ENCODE measurements around the gene EEF1G. TPM values are rescaled to one million over a fixed set of nuclear protein-coding genes. Genes with fewer than 3 reads are reported as not detected.

The EEF1G gene
- total RNA-seq, 1 experiment from 2014 or later, result 2,004 TPM

DNA sequence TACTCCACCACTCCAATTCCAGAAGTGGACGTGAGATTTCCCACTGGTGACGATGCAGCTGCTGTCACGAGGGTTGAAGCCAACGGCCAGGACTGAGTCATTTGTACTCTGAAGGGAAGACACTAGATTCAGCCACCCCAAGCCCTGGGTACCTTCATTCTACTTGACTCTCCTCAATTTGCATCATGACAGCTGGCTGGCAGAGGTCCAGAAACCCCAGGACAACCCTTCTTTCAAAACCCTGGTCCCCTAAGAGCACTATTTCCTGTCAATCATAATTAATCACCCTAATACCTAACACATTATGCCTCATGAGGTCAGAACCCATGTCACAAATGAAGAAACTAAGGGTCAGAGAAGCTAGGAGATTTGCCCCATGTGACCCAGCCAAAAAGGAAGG, 34.0 kb upstream of the EEF1G start:
- Mint-ChIP-seq H3K36me3 (ENCODE audit: insufficient read depth, unreplicated experiment) (peaks cover 47% of the 10 kb centered on the region), H3K9me3 (ENCODE audit: unreplicated experiment) (no peaks in the 10 kb centered on the region), H3K27ac (ENCODE audit: unreplicated experiment) (peak overlapping the region; percentile 56), H3K4me1 (ENCODE audit: low read depth, unreplicated experiment) (peaks cover 53% of the 10 kb centered on the region), H3K4me3 (ENCODE audit: unreplicated experiment) (no peak overlapping the region), H3K27me3 (ENCODE audit: insufficient read depth, unreplicated experiment) (no peaks in the 10 kb centered on the region)
- no peaks in the 10 kb centered on the region for H3K9me3 ChIP-seq
- POLR2A ChIA-PET, result interaction anchor here (0.6 kb wide), 1 partner anchor 14 kb away, joined by 3 read pairs; the partner anchor contains the start of gene B3GAT3
- CTCF ChIA-PET, result no interaction called here
- H3K27me3 ChIP-seq (replicated peaks; ENCODE audit: control insufficient read depth, insufficient read depth, low read length), result no peaks in the 10 kb centered on the region
- H3K36me3 ChIP-seq (ENCODE audit: control insufficient read depth, insufficient read depth, low read length), result 0 out of 2 replicates have a peak, but pooled peaks cover 3% of the 10 kb centered on the region
- peaks cover 34% of the 10 kb centered on the region for H3K4me1 ChIP-seq
- intact Hi-C loops (cut with micrococcal nuclease; ENCODE audit: unreplicated experiment), result no loop called here
- no peak overlapping the region for H3K4me3 ChIP-seq (ENCODE audit: low read depth, low read length)
- no TSS peak for BruUV-seq (replicated peaks)
- TF ChIP-seq, protein P1, sequence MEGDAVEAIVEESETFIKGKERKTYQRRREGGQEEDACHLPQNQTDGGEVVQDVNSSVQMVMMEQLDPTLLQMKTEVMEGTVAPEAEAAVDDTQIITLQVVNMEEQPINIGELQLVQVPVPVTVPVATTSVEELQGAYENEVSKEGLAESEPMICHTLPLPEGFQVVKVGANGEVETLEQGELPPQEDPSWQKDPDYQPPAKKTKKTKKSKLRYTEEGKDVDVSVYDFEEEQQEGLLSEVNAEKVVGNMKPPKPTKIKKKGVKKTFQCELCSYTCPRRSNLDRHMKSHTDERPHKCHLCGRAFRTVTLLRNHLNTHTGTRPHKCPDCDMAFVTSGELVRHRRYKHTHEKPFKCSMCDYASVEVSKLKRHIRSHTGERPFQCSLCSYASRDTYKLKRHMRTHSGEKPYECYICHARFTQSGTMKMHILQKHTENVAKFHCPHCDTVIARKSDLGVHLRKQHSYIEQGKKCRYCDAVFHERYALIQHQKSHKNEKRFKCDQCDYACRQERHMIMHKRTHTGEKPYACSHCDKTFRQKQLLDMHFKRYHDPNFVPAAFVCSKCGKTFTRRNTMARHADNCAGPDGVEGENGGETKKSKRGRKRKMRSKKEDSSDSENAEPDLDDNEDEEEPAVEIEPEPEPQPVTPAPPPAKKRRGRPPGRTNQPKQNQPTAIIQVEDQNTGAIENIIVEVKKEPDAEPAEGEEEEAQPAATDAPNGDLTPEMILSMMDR (IDR thresholded peaks at IDR 0.05; ENCODE audit: insufficient read depth in 1 of 2, low read depth in 1 of 2, low read length in 1 of 2, severe bottlenecking in 1 of 2, unreplicated experiment in 1 of 2), result no peak
- DNase-seq, result no peak

DNA sequence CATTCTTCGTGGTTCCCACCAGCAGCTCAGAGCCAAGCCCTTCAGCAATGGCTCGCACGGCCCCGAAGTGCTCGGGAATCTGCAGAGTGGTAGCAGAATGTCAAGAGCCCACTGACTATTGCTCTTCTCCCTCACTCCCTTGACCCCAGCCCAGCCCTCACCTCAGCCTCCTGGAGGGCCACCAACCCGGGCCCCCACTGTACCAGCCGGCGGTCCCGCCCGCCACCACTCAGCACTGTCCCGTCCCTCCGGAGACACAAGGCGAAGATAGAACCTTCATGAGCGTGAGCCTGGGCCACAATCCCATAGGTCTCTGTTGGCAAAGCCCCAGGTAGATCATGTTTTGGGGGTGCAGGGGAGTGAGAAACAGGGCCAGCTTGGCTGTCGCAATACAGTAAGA, 32.2 kb upstream of the EEF1G start:
- Histone ChIP-seq H3K27me3 (replicated peaks; ENCODE audit: control insufficient read depth, insufficient read depth, low read length) (no peaks in the 10 kb centered on the region), H3K4me1 (peaks cover 25% of the 10 kb centered on the region), H3K36me3 (ENCODE audit: control insufficient read depth, insufficient read depth, low read length) (0 out of 2 replicates have a peak, but pooled peaks cover 3% of the 10 kb centered on the region), H3K9me3 (no peaks in the 10 kb centered on the region), H3K4me3 (ENCODE audit: low read depth, low read length) (no peak overlapping the region)
- Mint-ChIP-seq H3K4me1 (ENCODE audit: low read depth, unreplicated experiment) (peaks cover 53% of the 10 kb centered on the region), H3K4me3 (ENCODE audit: unreplicated experiment) (no peak overlapping the region), H3K27ac (ENCODE audit: unreplicated experiment) (peak overlapping the region; percentile 56), H3K9me3 (ENCODE audit: unreplicated experiment) (no peaks in the 10 kb centered on the region), H3K27me3 (ENCODE audit: insufficient read depth, unreplicated experiment) (no peaks in the 10 kb centered on the region), H3K36me3 (ENCODE audit: insufficient read depth, unreplicated experiment) (peaks cover 56% of the 10 kb centered on the region)
- no TSS peak for BruUV-seq (replicated peaks)
- DNase-seq, result no peak
- TF ChIP-seq, protein P1 (IDR thresholded peaks at IDR 0.05; ENCODE audit: insufficient read depth in 1 of 2, low read depth in 1 of 2, low read length in 1 of 2, severe bottlenecking in 1 of 2, unreplicated experiment in 1 of 2), result no peak
- intact Hi-C loops (cut with micrococcal nuclease; ENCODE audit: unreplicated experiment), result no loop called here
- ChIA-PET CTCF (no interaction called here), POLR2A (no interaction called here)

DNA sequence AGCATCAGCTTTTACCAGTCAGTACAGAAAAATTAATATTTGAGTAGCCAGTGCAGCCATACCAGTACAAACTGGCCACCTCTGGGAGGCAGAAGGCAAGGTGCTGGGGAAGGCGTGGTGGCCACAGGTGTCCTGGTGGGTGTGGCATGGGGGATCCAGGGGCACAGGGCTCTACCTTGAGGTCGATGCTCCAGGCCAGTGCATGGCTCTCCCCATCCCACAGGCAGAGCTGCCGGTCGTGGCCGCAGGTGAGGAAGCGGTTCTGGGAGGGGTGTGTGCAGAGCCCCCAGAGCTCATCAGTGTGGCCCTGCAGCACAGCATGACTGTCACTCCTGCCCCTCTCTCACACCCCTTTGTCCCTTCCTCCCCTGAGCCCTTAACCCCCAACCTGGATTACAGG, 31.8 kb upstream of the EEF1G start:
- Mint-ChIP-seq H3K4me1 (ENCODE audit: low read depth, unreplicated experiment) (peaks cover 51% of the 10 kb centered on the region), H3K27me3 (ENCODE audit: insufficient read depth, unreplicated experiment) (no peaks in the 10 kb centered on the region), H3K9me3 (ENCODE audit: unreplicated experiment) (no peaks in the 10 kb centered on the region), H3K4me3 (ENCODE audit: unreplicated experiment) (no peak overlapping the region), H3K27ac (ENCODE audit: unreplicated experiment) (peak overlapping the region; percentile 56), H3K36me3 (ENCODE audit: insufficient read depth, unreplicated experiment) (peaks cover 56% of the 10 kb centered on the region)
- no peaks in the 10 kb centered on the region for H3K27me3 ChIP-seq (replicated peaks; ENCODE audit: control insufficient read depth, insufficient read depth, low read length)
- H3K9me3 ChIP-seq, result no peaks in the 10 kb centered on the region
- H3K4me3 ChIP-seq (ENCODE audit: low read depth, low read length), result no peak overlapping the region
- POLR2A ChIA-PET, result no interaction called here
- intact Hi-C loops (cut with micrococcal nuclease; ENCODE audit: unreplicated experiment), result no loop called here
- H3K36me3 ChIP-seq (ENCODE audit: control insufficient read depth, insufficient read depth, low read length), result 0 out of 2 replicates have a peak, but pooled peaks cover 3% of the 10 kb centered on the region
- no peak for DNase-seq
- no TSS peak for BruUV-seq (replicated peaks)
- CTCF ChIA-PET, result no interaction called here
- TF ChIP-seq, protein P1 (IDR thresholded peaks at IDR 0.05; ENCODE audit: insufficient read depth in 1 of 2, low read depth in 1 of 2, low read length in 1 of 2, severe bottlenecking in 1 of 2, unreplicated experiment in 1 of 2), result no peak
- H3K4me1 ChIP-seq, result peaks cover 21% of the 10 kb centered on the region

All from Caco-2 (cell line).